RPMI8226 (cell line): Measurements from ENCODE around the gene FAM187B.
"Not testable (repeated sequence)": the region's sequence is repeated elsewhere in the genome, so short reads cannot be mapped to it uniquely, and the experiment has no call there.

Experiments
- DNase-seq: peaks from one replicate; pipeline ENCODE4 v3.0.0-alpha.2; 2015

The FAM187B gene

DNA sequence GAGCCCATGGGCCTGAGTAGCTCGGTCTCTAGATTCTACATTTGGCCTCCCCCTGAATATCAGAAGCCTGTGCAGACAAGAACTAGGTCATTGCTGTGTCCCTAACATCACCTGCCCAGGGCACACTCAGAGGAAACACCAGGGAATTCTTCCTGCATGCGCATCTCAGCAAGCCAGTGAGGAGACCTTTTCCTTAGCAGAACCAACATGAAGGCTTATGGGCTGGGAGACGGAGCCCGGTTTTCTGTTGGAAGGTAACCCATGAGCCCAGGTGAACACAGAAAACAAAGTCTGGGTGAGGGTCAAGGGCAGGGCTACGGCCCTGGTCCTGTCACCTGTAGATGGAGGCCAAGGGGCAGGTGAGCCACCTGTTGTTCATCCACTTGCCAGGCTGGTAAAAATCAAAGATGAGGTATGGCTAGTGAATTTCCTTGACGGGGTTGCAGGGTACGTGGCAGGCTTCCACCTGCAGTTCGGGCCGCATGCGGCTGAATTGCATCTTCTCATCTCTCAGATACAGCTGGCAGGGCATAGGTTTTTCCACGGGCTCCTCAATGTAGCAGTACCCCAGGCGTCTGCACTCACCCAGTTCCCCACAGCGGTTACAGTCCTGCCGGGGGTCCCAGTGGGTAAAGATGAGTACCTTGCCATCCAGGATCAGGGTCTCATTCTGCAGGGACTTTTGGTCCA is 3.6 kb upstream of the FAM187B start:
- no peak for DNase-seq

DNA sequence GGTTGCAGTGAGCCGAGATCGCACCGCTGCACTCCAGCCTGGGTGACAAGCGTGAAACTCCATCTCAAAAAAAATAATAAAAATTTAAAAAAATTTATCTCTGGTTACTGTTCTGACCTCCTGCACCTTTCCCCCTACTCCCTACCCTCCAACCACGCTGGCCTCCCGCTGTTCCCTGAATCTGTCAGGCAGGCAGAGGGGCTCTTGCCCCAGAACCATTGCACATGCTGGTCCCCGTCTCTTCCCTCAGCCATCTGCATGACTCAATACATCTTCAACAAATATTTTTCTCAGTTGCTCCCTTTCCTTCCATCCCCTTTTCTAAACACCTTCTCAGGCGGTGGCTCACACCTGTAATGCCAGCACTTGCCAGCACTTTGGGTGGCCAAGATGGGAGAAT is 1.1 kb upstream of the FAM187B start:
- DNase-seq, result no peak

DNA sequence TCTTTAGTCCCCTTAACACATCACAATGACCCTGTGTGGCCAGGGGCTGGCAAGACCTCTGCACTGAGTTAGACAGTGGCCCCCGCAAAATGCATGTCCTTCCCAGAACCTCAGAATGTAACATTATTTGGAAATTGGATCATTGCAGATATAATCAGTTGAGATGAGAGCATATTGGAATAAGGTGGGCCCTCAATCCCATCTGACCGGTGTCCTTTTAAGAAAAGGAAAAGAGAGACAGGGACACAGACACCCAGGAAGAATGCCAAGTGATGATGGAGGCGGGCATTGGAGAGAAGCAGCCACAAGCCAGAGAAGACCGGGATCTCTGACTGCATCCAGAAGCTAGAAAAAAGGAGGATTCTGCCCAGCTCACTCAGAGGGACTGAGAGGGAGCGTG is 1.8 kb downstream of the FAM187B start:
- DNase-seq, result no peak

DNA sequence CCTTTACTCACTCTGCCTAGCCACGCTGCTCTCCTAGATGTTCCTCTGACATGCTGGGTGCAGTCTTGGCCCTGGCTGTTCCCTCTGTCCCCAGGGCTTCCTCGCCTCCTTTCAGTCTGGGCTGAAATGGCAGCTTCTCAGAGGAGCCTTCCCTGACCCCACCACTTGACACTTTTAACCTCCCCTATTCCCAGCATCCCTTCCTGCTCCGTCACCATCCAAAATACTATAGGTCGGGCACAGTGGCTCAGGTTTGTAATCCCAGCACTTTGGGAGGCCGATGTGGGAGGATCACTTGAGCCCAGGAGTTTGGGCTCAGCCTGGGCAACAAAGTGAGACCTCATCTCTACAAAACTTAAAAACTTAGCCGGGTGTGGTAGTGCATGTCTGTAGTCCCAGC is 2.6 kb downstream of the FAM187B start:
- DNase-seq, result no peak

GRCh38 chr19:35224681-35225571 is 3.6 kb downstream of the FAM187B start:
- peak; percentile 35 for DNase-seq

DNA sequence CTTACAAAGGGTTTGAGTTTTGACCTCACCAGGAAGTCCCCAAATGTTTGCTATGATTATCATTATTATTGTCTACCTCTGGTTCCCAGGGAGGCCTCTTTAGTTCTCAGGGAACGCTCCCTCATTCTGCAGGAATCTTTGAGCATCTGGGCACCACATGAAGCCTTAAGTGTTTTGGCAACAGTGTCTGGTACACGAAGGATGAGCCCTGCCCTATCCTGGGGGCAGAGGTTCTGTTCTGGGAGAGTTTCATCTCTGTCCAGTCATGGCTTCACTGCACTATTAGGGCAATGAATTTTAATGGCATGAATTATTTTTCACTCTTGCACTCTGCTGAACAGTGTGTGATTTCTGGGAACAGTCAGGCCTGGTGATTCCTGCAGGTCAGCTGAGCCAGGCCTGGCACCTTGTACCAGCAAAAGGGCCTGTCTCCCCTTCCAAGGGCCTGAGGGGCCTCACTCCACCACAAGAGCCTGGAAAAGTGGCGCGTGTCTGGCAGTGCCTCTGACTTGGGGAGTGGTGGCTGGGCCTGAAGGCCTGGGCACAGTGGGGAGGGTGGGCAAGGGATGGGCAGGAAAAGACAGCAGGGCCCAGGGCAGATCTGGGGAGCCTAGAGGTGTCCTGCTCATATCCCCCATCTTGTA is 4.6 kb downstream of the FAM187B start:
- DNase-seq, result no peak

GRCh38 chr19:35223084-35223790 is 5.3 kb downstream of the FAM187B start:
- no peak for DNase-seq

DNA sequence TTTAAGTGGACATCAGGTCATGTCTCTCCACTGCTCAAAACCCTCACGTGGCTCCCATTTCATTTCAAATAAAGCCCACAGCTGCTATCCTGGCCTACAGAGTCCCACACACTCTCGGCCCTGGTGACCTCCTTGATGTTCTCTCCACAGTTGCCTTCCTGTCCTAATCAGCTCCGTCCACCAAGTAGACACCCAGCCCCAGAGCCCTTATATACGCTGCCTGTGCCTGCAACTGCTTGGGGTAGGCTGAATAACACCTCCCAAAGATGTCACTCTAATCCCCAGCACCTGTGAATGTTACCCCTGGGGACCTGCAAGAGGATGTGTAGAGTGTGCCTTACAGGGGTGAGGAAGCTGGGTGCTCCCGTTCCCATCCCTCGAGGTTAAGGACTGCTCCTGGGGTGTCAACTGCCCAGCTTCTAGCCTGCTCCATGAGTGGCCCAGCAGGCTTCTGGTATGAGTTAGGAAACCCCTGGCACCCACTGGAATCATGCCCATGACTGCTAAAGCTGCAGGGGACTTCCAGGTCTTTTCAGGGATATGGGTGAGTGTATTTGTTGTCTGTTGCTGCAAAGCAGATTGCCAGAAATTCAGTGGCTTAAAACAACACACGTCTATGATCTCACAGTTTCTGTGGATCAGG is 6.0 kb downstream of the FAM187B start:
- DNase-seq, result no peak

DNA sequence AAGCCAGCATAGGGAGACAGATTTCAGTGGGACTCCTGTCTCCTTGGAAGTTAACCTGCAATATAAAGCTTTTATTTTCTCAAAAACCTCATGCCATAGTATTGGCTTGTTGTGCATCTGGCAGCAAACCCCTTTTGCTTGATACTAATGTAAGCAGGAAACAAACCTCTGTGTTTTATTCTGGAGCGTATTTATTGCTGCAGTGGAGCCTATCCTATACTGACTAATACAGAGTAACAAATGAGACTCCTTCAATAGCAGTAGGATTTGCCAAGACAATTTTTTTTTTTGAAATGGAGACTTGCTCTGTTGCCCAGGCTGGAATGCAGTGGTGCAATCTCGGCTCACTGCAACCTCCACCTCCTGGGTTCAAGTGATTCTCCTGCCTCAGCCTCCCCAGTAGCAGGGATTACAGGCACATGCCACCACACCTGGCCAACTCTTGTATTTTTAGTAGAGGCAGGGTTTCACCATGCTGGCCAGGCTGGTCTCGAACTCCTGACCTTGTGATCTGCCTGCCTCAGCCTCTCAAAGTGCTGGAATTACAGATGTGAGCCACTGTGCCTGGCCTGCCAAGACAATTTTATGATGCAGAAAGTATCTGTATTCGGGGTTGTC is 7.5 kb downstream of the FAM187B start:
- DNase-seq, result not testable (repeated sequence)

DNA sequence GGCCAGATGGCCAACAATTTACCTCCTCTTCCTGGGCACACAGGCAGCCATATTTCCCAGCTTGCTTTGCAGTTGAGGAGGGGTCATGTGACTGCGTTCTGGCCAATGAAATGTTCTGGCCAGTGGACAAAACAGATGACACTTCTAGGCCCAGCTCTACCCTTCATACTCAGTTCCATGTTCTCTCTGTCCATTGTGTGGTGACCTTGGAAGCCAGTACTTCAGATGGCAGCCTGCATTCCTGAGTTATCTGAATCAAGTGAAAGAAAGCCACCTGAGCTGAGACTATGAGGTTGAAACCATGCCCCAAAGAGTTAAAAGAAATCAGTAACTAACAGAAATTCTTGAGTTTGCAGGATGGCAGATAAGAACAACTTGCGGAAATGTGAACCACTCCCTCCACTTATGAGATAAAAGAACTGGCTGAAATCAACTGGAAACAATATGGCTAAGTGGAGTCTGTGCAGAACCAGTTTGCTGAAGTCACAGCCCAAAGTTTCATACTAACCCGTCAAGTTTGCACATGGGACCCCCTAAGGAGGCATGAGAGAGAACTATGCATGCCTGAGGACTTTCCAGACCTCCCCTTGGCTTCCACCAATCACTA is 8.1 kb downstream of the FAM187B start:
- DNase-seq, result no peak

DNA sequence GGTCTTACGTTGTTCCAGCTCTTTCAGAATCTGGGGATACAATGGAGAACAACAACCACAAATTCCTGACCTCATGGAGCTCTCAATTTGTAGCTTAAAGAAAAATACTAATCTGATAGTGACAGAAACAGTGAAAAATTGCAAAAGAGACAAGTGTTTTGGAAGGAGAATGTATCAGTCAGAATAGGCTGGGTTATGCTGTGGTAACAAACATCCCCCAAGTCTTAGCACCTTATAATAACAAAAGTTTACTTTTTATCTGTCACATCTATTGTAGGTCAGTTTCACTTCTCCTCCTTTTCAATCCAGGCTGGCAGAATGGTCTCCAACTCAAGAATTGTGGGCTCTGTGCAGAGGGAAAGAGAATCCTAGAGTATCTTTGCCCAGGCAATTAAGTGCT is 9.5 kb downstream of the FAM187B start:
- DNase-seq, result no peak

DNA sequence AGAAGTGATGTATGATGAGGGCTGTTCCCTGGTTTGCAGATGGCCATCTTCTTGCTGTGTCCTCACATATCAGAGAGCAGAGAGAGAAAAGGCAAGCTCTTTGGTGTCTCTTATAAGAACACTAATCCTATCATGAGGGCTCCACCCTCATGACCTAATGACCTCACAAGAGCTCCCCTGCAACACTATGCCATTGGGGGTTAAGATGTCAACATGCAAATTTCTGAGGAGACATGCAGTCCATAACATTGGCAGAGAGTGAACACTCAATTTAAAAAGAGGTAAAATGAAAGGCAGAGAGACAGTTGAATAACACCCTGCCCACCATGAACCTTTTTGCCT is 10.9 kb downstream of the FAM187B start:
- no peak for DNase-seq

GRCh38 chr19:35216833-35217648 is 11.5 kb downstream of the FAM187B start:
- DNase-seq, result peak; percentile 93

GRCh38 chr19:35216016-35216832 is 12.3 kb downstream of the FAM187B start:
- peak; percentile 32 for DNase-seq

DNA sequence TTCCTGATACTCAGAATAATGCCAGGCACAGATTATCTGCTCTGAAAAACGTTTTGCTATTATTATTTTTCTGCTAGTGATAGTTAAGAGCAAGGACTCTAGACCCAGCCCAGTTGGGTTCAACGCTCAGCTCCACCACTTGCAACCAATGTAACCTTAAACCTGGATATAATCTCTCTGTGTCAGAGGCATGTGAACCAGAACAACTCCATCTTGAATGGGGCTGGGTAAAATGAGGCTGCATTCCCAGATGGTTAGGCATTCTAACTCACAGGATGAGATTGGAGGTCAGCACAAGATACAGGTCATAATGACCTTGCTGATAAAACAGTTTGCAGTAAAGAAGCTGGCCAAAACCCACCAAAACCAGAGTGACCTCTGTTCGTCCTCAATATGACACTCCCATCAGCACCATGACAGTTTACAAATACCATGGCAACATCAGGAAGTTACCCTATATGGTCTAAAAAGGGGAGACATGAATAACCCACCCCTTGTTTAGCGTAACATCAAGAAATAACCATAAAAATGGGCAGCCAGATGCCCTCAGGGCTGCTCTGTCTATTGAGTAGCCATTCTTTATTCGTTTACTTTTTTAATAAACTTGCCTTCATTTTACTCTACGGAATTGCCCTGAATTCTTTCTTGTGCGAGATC is 13.6 kb downstream of the FAM187B start:
- DNase-seq, result no peak

DNA sequence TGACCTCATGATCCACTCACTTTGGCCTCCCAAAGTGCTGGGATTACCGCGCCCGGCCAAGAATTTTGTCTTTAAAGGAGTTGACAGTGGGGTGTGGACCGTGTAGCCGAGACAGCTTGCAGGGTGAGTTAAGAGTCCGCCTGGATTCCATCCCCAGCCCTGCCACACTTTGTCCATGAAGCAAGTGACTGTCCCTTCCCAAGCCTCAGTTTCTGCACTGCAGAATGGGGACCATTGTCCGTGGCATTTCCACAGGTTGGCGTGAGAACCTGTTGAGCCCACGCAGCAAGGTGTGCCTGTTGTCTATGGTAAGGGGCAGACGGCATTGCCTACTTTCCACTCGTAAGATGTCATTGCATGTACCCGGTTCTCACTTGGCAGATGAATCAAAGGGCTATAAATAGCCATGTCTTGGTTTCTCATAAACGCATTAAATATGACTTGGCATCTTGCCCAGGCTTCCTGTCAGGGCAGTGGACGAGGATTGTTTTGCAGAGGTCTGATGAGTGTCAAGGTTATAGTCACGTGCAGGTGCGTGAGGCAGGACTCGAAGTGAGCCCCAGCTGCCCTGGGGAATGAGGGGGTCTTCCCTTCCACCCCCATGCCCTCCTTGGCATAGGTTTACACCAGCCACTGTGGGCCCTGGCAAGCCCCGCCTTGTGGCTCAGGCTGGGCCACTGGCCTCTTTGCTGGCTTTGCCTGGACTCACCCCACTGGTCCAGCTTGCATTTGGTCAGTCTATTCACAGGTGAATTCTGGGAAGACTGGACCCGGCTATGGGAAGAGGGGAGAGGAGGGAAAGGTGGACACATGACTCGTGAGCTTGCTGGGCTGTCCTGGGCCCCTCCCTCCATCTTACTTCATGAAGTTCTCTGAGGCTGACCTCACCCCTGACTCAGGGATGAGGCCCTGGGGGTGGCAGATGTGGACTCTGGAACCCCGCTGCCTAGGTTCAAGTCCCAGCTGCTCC is 14.6 kb downstream of the FAM187B start:
- peak; percentile 97 for DNase-seq

- DNase-seq, result no peak
These were observed 16.3 kb downstream of the FAM187B start for GRCh38 chr19:35212241-35212640.

GRCh38 chr19:35211545-35212230 is 16.9 kb downstream of the FAM187B start:
- DNase-seq, result no peak
